Panc1 (cell line): ENCODE results near the gene MAP3K20. TPM values are rescaled to one million over a fixed set of nuclear protein-coding genes. Genes with fewer than 3 reads are reported as not detected.

ENCODE experiments used
- ATAC-seq: fragments of 200-7000 bp; cut with Tn5 transposase; 2 replicates; pipeline ENCODE4 v1.9.1; 2020; ENCODE audit warnings: mild to moderate bottlenecking, moderate library complexity
- BruUV-seq: library from RNA; stranded (reverse); fragments of 400-500 nt; replicated peaks from 2 replicates; lab custom pipeline; 2021; lab: Mats Ljungman, UMichigan
- CTCF ChIA-PET: fragments of 300-600 bp; sonication (Branson Sonifier 250); formaldehyde crosslinking; loops from one replicate; lab custom pipeline; 2022; ENCODE audit warnings: antibody characterized with exemption; lab: Charles Lee
- POLR2A ChIA-PET: fragments of 300-600 bp; sonication (Branson Sonifier 250); formaldehyde crosslinking; loops from one replicate; lab custom pipeline; 2022; ENCODE audit warnings: antibody characterized with exemption; lab: Charles Lee
- DNase-seq: peaks from one replicate; pipeline ENCODE4 v3.0.0-alpha.2; 2010; ENCODE audit warnings: low read depth, low spot score
- H3K27ac ChIP-seq: 2 replicates; pipeline ENCODE4 v1.5.1; 2011; ENCODE audit warnings: mild to moderate bottlenecking, low read length, inconsistent platforms
- H3K27me3 ChIP-seq: fragments of 200-500 bp; sonication (Bioruptor generic); 2 replicates; pipeline ENCODE4 v1.6.0; 2014; ENCODE audit warnings: low read length, inconsistent platforms; ENCODE audit not compliant: control insufficient read depth, insufficient read depth
- H3K36me3 ChIP-seq: fragments of 200-500 bp; sonication (Bioruptor generic); 2 replicates; pipeline ENCODE4 v1.5.1; 2014; ENCODE audit warnings: inconsistent platforms, mild to moderate bottlenecking, low read length, moderate library complexity; ENCODE audit not compliant: control insufficient read depth, insufficient read depth
- H3K4me1 ChIP-seq: 2 replicates; pipeline ENCODE4 v1.5.1; 2011; ENCODE audit warnings: inconsistent platforms, mild to moderate bottlenecking, low read length, moderate library complexity; ENCODE audit not compliant: control insufficient read depth, insufficient read depth
- H3K4me3 ChIP-seq, 2 experiments: 2 replicates each; pipeline ENCODE4 v1.5.1; 2011 to 2012; ENCODE audit warnings: low read depth in 2 of 2, low read length in 2 of 2, mild to moderate bottlenecking in 2 of 2, inconsistent platforms in 1 of 2, moderate library complexity in 1 of 2
- H3K9me3 ChIP-seq: fragments of 200-500 bp; sonication (Bioruptor generic); 2 replicates; pipeline ENCODE4 v1.5.1; 2014; ENCODE audit warnings: low read depth, mild to moderate bottlenecking, inconsistent platforms, low read length, moderate library complexity; ENCODE audit not compliant: control insufficient read depth, insufficient read depth
- POLR2AphosphoS5 ChIP-seq: IDR thresholded peaks from 2 replicates; pipeline ENCODE4 v1.6.1; 2012; ENCODE audit warnings: mild to moderate bottlenecking, low read depth, low read length, moderate library complexity
- REST ChIP-seq, 2 experiments: IDR thresholded peaks; 2 replicates each; pipeline ENCODE4 v1.6.1; 2011 to 2012; ENCODE audit warnings: low read depth in 2 of 2, control low read depth in 1 of 2, low read length in 1 of 2, mild to moderate bottlenecking in 1 of 2, moderate library complexity in 1 of 2; ENCODE audit not compliant: insufficient read depth in 1 of 2
- SIN3A ChIP-seq: IDR thresholded peaks from 2 replicates; pipeline ENCODE4 v1.6.1; 2012; ENCODE audit warnings: low read depth, mild to moderate bottlenecking, low read length, moderate library complexity, borderline replicate concordance; ENCODE audit not compliant: insufficient read depth
- TCF7L2 ChIP-seq: IDR thresholded peaks from 2 replicates; pipeline ENCODE4 v1.6.1; 2011; ENCODE audit warnings: mild to moderate bottlenecking, low read depth, low read length, inconsistent platforms
- in situ Hi-C: cut with HindIII; loops from 2 replicates; pipeline ENCODE4 v1.10.0; 2016; ENCODE audit warnings: low sequenced_read_pairs, low pct_unique_long_range_greater_than_20kb
- intact Hi-C: fragments of 100-400 bp; cut with micrococcal nuclease; formaldehyde crosslinking; loops from one replicate; pipeline ENCODE4 v1.10.0; 2022; ENCODE audit not compliant: unreplicated experiment
- total RNA-seq: library from RNA; stranded (reverse); gene quantifications from one replicate; pipeline ENCODE4 v1.2.1, GENCODE V29; 2021; ENCODE audit not compliant: unreplicated experiment
- TF ChIP-seq, protein P1 (sequence below): fragments of 450-650 bp; IDR thresholded peaks from 2 replicates; pipeline ENCODE4 v1.5.1; 2017; ENCODE audit warnings: mild to moderate bottlenecking

MAP3K20 gene
- total RNA-seq, 1 experiment from 2014 or later, result 121 TPM

- TF ChIP-seq POLR2AphosphoS5 (no peak), REST (IDR thresholded peaks at IDR 0.05; ENCODE audit: insufficient read depth in 1 of 2, low read depth in 2 of 2, low read length in 1 of 2) (no peak), SIN3A (no peak), TCF7L2 (no peak)
- TF ChIP-seq, protein P1, sequence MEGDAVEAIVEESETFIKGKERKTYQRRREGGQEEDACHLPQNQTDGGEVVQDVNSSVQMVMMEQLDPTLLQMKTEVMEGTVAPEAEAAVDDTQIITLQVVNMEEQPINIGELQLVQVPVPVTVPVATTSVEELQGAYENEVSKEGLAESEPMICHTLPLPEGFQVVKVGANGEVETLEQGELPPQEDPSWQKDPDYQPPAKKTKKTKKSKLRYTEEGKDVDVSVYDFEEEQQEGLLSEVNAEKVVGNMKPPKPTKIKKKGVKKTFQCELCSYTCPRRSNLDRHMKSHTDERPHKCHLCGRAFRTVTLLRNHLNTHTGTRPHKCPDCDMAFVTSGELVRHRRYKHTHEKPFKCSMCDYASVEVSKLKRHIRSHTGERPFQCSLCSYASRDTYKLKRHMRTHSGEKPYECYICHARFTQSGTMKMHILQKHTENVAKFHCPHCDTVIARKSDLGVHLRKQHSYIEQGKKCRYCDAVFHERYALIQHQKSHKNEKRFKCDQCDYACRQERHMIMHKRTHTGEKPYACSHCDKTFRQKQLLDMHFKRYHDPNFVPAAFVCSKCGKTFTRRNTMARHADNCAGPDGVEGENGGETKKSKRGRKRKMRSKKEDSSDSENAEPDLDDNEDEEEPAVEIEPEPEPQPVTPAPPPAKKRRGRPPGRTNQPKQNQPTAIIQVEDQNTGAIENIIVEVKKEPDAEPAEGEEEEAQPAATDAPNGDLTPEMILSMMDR, result no peak
- POLR2A ChIA-PET, result no interaction called here
- DNase-seq, result no peak
- H3K9me3 ChIP-seq, result peaks cover 29% of the 10 kb centered on the region; the same call in 1 of the 2 replicates
- intact Hi-C loops, result no loop called here
- CTCF ChIA-PET, result no interaction called here
- H3K4me3 ChIP-seq, result no peak overlapping the region
- no peak for ATAC-seq
- in situ Hi-C loops, result no loop called here
- H3K36me3 ChIP-seq, result no peaks in the 10 kb centered on the region
- H3K4me1 ChIP-seq, result peaks cover 38% of the 10 kb centered on the region
- H3K27me3 ChIP-seq, result no peaks in the 10 kb centered on the region
- H3K27ac ChIP-seq, result peak overlapping the region; percentile 45; the same call in 1 of the 2 replicates
- BruUV-seq, result no TSS peak
Measured at GRCh38 chr2:173145454-173145853, 69.8 kb downstream of the MAP3K20 start.

GRCh38 chr2:173146590-173146989, 70.9 kb downstream of the MAP3K20 start:
- H3K4me3 ChIP-seq, result no peak overlapping the region
- ATAC-seq, result no peak
- no peaks in the 10 kb centered on the region for H3K27me3 ChIP-seq
- BruUV-seq, result no TSS peak
- peaks cover 19% of the 10 kb centered on the region; the same call in 1 of the 2 replicates for H3K9me3 ChIP-seq
- peaks cover 49% of the 10 kb centered on the region for H3K4me1 ChIP-seq
- CTCF ChIA-PET, result no interaction called here
- TF ChIP-seq REST (IDR thresholded peaks at IDR 0.05; ENCODE audit: insufficient read depth in 1 of 2, low read depth in 2 of 2, low read length in 1 of 2) (no peak), POLR2AphosphoS5 (no peak), SIN3A (no peak), TCF7L2 (no peak)
- TF ChIP-seq, protein P1, result no peak
- POLR2A ChIA-PET, result no interaction called here
- no peak for DNase-seq
- in situ Hi-C loops, result no loop called here
- H3K27ac ChIP-seq, result peak overlapping the region; percentile 91
- no peaks in the 10 kb centered on the region for H3K36me3 ChIP-seq
- intact Hi-C loops, result no loop called here
